PC-9 (cell line): ENCODE measurements around the gene ARHGEF17. TPM values are rescaled to one million over a fixed set of nuclear protein-coding genes. Genes with fewer than 3 reads are reported as not detected.

Experiments
- BruUV-seq: library from RNA; stranded (reverse); fragments of 400-500 nt; replicated peaks from 2 replicates; lab custom pipeline; 2021; lab: Mats Ljungman, UMichigan
- CTCF ChIA-PET: fragments of 300-600 bp; sonication (Branson Sonifier 250); formaldehyde crosslinking; loops from one replicate; lab custom pipeline; 2022; ENCODE audit warnings: antibody characterized with exemption; lab: Charles Lee
- POLR2A ChIA-PET: fragments of 300-600 bp; sonication (Branson Sonifier 250); formaldehyde crosslinking; loops from one replicate; lab custom pipeline; 2022; ENCODE audit warnings: antibody characterized with exemption; ENCODE audit not compliant: unreplicated experiment; lab: Charles Lee
- DNase-seq, 2 experiments: peaks; one replicate each; pipeline versions ENCODE4 v3.0.0 to v3.0.0-alpha.2; 2015 to 2022; ENCODE audit warnings: mixed read lengths in 1 of 2
- H2AFZ ChIP-seq: fragments of 200-600 bp; sonication (generic); 2 replicates; pipeline ENCODE4 v1.8.1; 2017; ENCODE audit warnings: antibody characterized with exemption
- H3F3A ChIP-seq: fragments of 200-600 bp; sonication (generic); 2 replicates; pipeline ENCODE4 v1.8.1; 2017; ENCODE audit warnings: antibody characterized with exemption, mild to moderate bottlenecking, low read depth; ENCODE audit not compliant: insufficient read depth
- H3K27ac ChIP-seq: fragments of 200-600 bp; sonication (generic); 2 replicates; pipeline ENCODE4 v1.6.1; 2016; ENCODE audit warnings: mixed run types
- H3K27me3 ChIP-seq: fragments of 200-600 bp; sonication (generic); 2 replicates; pipeline ENCODE4 v1.6.1; 2016; ENCODE audit warnings: low read depth, mixed run types; ENCODE audit not compliant: insufficient read depth
- H3K36me3 ChIP-seq: fragments of 200-600 bp; sonication (generic); 2 replicates; pipeline ENCODE4 v1.6.1; 2016; ENCODE audit warnings: low read depth, mixed run types
- H3K4me1 ChIP-seq: fragments of 200-600 bp; sonication (generic); replicated peaks from 2 replicates; pipeline ENCODE4 v1.6.1; 2016; ENCODE audit warnings: mixed run types; ENCODE audit not compliant: insufficient read depth
- H3K4me2 ChIP-seq: fragments of 200-600 bp; sonication (generic); 2 replicates; pipeline ENCODE4 v1.6.1; 2017; ENCODE audit warnings: mixed run types
- H3K4me3 ChIP-seq: fragments of 200-600 bp; sonication (generic); 2 replicates; pipeline ENCODE4 v1.6.1; 2016; ENCODE audit warnings: mixed run types
- H3K79me2 ChIP-seq: fragments of 200-600 bp; sonication (generic); 2 replicates; pipeline ENCODE4 v1.6.1; 2017; ENCODE audit warnings: low read depth, mixed run types
- H3K9me2 ChIP-seq: fragments of 200-600 bp; sonication (generic); 2 replicates; pipeline ENCODE4 v1.8.1; 2017; ENCODE audit warnings: mild to moderate bottlenecking; ENCODE audit not compliant: insufficient read depth
- H3K9me3 ChIP-seq: fragments of 200-600 bp; sonication (generic); 2 replicates; pipeline ENCODE4 v1.8.1; 2016; ENCODE audit warnings: low read depth; ENCODE audit not compliant: insufficient read depth
- H4K20me1 ChIP-seq: fragments of 200-600 bp; sonication (generic); 2 replicates; pipeline ENCODE4 v1.8.1; 2017; ENCODE audit not compliant: insufficient read depth
- EZH2 ChIP-seq: fragments of 200-600 bp; sonication (generic); IDR thresholded peaks from 2 replicates; pipeline ENCODE4 v1.8.0; 2017; ENCODE audit warnings: antibody characterized with exemption, low read depth
- intact Hi-C: fragments of 100-400 bp; cut with micrococcal nuclease; formaldehyde crosslinking; loops from one replicate; pipeline ENCODE4 v1.10.0; 2022; ENCODE audit not compliant: unreplicated experiment
- total RNA-seq: library from RNA; stranded (reverse); gene quantifications from 2 replicates; pipeline ENCODE4 v1.2.3, GENCODE V29; 2021
- TF ChIP-seq, protein P1 (sequence below): fragments of 200-600 bp; sonication (generic); conservative IDR thresholded peaks from 2 replicates; pipeline ENCODE4 v1.6.1; 2017; ENCODE audit warnings: mixed run types, antibody characterized with exemption, mild to moderate bottlenecking, moderate library complexity

ARHGEF17 gene
- total RNA-seq, 1 experiment from 2014 or later = 56.9 TPM

DNA sequence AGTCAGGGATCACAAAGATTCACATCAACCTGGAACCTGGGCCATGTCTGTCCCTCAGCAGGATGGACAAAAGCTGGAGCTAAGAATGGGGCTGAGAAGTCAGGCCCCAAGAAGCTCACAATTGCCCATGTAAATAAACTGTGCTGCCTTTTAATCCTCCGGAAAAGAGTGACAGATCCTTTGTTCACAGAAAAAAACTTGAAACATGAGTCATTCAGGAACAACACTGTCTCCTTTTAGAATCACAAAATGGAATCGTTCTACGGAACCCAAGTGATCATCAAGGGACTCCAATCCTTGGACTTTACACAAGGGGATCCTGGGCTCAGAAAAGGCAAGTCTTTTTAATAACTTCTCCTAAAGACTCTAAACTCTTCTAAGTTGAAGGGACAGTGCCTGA is 104.2 kb downstream of the ARHGEF17 start:
- Histone ChIP-seq H3K79me2 (no peaks in the 10 kb centered on the region), H3K27ac (no peak overlapping the region), H2AFZ (no peak overlapping the region), H3K36me3 (no peaks in the 10 kb centered on the region), H3K9me3 (no peaks in the 10 kb centered on the region), H3F3A (peaks cover 7% of the 10 kb centered on the region; the same call in 1 of the 2 replicates), H3K27me3 (no peaks in the 10 kb centered on the region), H3K4me3 (no peak overlapping the region), H3K4me1 (peaks cover 10% of the 10 kb centered on the region; the same call in 1 of the 2 replicates), H3K9me2 (no peaks in the 10 kb centered on the region), H3K4me2 (no peak overlapping the region), H4K20me1 (no peaks in the 10 kb centered on the region)
- ChIA-PET POLR2A (no interaction called here), CTCF (no interaction called here)
- DNase-seq = no peak
- no TSS peak for BruUV-seq
- intact Hi-C loops = no loop called here
- no peak for TF ChIP-seq EZH2
- TF ChIP-seq, protein P1, sequence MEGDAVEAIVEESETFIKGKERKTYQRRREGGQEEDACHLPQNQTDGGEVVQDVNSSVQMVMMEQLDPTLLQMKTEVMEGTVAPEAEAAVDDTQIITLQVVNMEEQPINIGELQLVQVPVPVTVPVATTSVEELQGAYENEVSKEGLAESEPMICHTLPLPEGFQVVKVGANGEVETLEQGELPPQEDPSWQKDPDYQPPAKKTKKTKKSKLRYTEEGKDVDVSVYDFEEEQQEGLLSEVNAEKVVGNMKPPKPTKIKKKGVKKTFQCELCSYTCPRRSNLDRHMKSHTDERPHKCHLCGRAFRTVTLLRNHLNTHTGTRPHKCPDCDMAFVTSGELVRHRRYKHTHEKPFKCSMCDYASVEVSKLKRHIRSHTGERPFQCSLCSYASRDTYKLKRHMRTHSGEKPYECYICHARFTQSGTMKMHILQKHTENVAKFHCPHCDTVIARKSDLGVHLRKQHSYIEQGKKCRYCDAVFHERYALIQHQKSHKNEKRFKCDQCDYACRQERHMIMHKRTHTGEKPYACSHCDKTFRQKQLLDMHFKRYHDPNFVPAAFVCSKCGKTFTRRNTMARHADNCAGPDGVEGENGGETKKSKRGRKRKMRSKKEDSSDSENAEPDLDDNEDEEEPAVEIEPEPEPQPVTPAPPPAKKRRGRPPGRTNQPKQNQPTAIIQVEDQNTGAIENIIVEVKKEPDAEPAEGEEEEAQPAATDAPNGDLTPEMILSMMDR = no peak

DNA sequence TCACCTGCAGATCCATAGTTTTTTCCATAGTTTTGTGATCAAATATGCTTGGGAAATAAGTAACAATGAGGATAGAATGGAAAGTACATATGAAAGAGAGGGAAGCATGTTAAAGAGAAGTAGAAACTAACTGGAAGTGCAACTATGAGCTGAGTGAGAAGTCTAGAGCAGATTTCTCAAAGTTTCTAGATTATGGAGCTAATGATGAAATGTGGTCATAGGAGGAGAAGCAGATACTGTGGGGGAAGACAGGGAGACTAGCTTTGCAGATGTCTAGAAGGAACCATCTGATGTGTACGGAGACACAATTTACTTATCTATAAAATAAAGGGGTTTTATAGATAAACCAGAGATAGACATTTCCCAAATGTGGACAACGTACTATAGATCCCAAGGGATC is 105.2 kb downstream of the ARHGEF17 start:
- POLR2A ChIA-PET = interaction anchor here (0.7 kb wide), 1 partner anchor 306 kb away, joined by 5 read pairs; no protein-coding TSS in a partner anchor
- DNase-seq = no peak
- no peak for TF ChIP-seq EZH2
- TF ChIP-seq, protein P1 = no peak
- peaks cover 10% of the 10 kb centered on the region; the same call in 1 of the 2 replicates for H3K4me1 ChIP-seq
- H3K27ac ChIP-seq = no peak overlapping the region
- no peak overlapping the region for H2AFZ ChIP-seq
- no peaks in the 10 kb centered on the region for H4K20me1 ChIP-seq
- no peak overlapping the region for H3K4me2 ChIP-seq
- peaks cover 7% of the 10 kb centered on the region; the same call in 1 of the 2 replicates for H3F3A ChIP-seq
- no peaks in the 10 kb centered on the region for H3K9me3 ChIP-seq
- H3K36me3 ChIP-seq = no peaks in the 10 kb centered on the region
- H3K79me2 ChIP-seq = no peaks in the 10 kb centered on the region
- H3K27me3 ChIP-seq = no peaks in the 10 kb centered on the region
- no peaks in the 10 kb centered on the region for H3K9me2 ChIP-seq
- H3K4me3 ChIP-seq = no peak overlapping the region
- intact Hi-C loops = no loop called here
- CTCF ChIA-PET = no interaction called here
- BruUV-seq = no TSS peak

DNA sequence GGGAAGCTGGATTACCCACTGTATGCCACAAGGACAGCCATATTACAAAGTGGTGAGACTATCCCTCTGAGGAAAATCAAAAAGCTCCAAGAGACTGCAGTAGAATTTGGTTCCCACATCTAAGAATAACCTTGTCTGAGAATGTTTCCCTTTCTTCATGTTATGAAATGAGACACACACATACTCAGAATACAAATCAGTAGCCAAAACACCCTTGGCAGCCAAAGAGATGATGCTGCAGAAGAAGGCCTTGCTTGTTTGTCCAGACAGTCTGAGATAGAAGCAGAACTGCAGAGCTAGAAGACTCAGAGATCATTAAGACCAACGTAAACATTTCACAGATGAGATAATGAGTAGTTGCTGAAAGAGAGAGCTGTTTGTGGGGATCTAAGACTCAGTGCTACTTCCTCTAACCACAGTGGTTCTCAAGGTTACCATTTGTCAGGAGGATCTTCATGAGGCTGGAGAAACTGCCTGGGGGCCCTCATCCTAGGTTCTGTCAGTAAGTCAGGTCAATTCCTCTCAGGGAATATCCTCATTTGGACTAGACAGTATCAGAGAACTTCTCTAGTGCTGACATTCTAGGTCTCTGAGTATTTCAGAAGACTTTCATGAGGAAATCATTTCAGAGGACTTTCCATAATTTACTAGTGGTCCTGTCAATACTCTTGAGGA is 107.0 kb downstream of the ARHGEF17 start:
- H3K4me3 ChIP-seq = no peak overlapping the region
- no peak overlapping the region for H3K4me2 ChIP-seq
- no TSS peak for BruUV-seq
- peaks cover 10% of the 10 kb centered on the region; the same call in 1 of the 2 replicates for H3K4me1 ChIP-seq
- TF ChIP-seq, protein P1 = no peak
- no peak for TF ChIP-seq EZH2
- peaks cover 7% of the 10 kb centered on the region; the same call in 1 of the 2 replicates for H3F3A ChIP-seq
- no peaks in the 10 kb centered on the region for H3K36me3 ChIP-seq
- no peaks in the 10 kb centered on the region for H3K9me2 ChIP-seq
- no peaks in the 10 kb centered on the region for H4K20me1 ChIP-seq
- CTCF ChIA-PET = no interaction called here
- H3K27ac ChIP-seq = no peak overlapping the region
- no peak for DNase-seq
- no peaks in the 10 kb centered on the region for H3K9me3 ChIP-seq
- POLR2A ChIA-PET = no interaction called here
- no peaks in the 10 kb centered on the region for H3K79me2 ChIP-seq
- no peaks in the 10 kb centered on the region for H3K27me3 ChIP-seq
- H2AFZ ChIP-seq = no peak overlapping the region
- intact Hi-C loops = no loop called here
